Natural killer cell (primary cell): ENCODE data around the gene SPATA1. TPM values are rescaled to one million over a fixed set of nuclear protein-coding genes. Genes with fewer than 3 reads are reported as not detected.
"Not testable (repeated sequence)": the region's sequence is repeated elsewhere in the genome, so short reads cannot be mapped to it uniquely, and the experiment has no call there.

Experiments used
- ATAC-seq, 3 donors: fragments of 150-1000 bp in 2 of 3; fragments of 200-7000 bp in 1 of 3; cut with Tn5 transposase; 1 replicate in 1 of 3; 2 replicates in 2 of 3; pipeline ENCODE4 v1.10.0; 2021; ENCODE audit warnings: mild to moderate bottlenecking in 2 of 3, moderate library complexity in 2 of 3
- DNase-seq, 2 donors: peaks; one replicate each; pipeline versions ENCODE4 v3.0.0 to v3.0.0-alpha.2; 2013 to 2021; ENCODE audit warnings: mixed read lengths in 1 of 2
- H3K27ac ChIP-seq: one replicate; pipeline ENCODE4 v1.5.1; 2013; ENCODE audit warnings: mild to moderate bottlenecking, low read length
- H3K27me3 ChIP-seq: one replicate; pipeline ENCODE4 v1.6.1; 2013; ENCODE audit warnings: low read length; ENCODE audit not compliant: control insufficient read depth, insufficient read depth
- H3K36me3 ChIP-seq: one replicate; pipeline ENCODE4 v1.6.1; 2013; ENCODE audit warnings: low read length; ENCODE audit not compliant: control insufficient read depth, insufficient read depth
- H3K4me1 ChIP-seq: one replicate; pipeline ENCODE4 v1.6.1; 2013; ENCODE audit warnings: low read length; ENCODE audit not compliant: control insufficient read depth, insufficient read depth
- H3K4me3 ChIP-seq: one replicate; pipeline ENCODE4 v1.5.1; 2013; ENCODE audit warnings: low read length
- H3K9me3 ChIP-seq: one replicate; pipeline ENCODE4 v1.6.1; 2013; ENCODE audit warnings: low read length; ENCODE audit not compliant: control insufficient read depth, insufficient read depth
- H3K27ac Mint-ChIP-seq, 2 donors: one replicate each; pipeline ENCODE4 v1.8.0; 2022; ENCODE audit warnings: mild to moderate bottlenecking in 2 of 2, mixed read lengths in 2 of 2, moderate library complexity in 1 of 2
- H3K27me3 Mint-ChIP-seq, 2 donors: one replicate each; pipeline ENCODE4 v1.8.0; 2022; ENCODE audit warnings: low read depth in 2 of 2, mixed read lengths in 2 of 2
- H3K36me3 Mint-ChIP-seq: one replicate; pipeline ENCODE4 v1.8.0; 2022; ENCODE audit warnings: mixed read lengths
- H3K4me1 Mint-ChIP-seq, 2 donors: one replicate each; pipeline ENCODE4 v1.8.0; 2022; ENCODE audit warnings: mixed read lengths in 2 of 2
- H3K4me3 Mint-ChIP-seq: one replicate; pipeline ENCODE4 v1.8.0; 2022; ENCODE audit warnings: mild to moderate bottlenecking, moderate library complexity, mixed read lengths
- H3K9me3 Mint-ChIP-seq, 2 donors: one replicate each; pipeline ENCODE4 v1.8.0; 2022; ENCODE audit warnings: mixed read lengths in 2 of 2
- CTCF ChIP-seq: fragments of 200-600 bp; IDR thresholded peaks from one replicate; pipeline ENCODE4 v1.8.0; 2022; ENCODE audit warnings: antibody characterized with exemption
- WGBS: methylation state at CpG from one replicate; pipeline ENCODE4 v1.1.7; 2013; ENCODE audit warnings: missing lambda C conversion rate; ENCODE audit not compliant: insufficient coverage; 5-methylcytosine and 5-hydroxymethylcytosine counted together
- intact Hi-C: fragments of 100-400 bp; cut with micrococcal nuclease; formaldehyde crosslinking; loops from one replicate; pipeline ENCODE4 v1.14.2; 2022
- total RNA-seq, 4 donors: library from RNA; stranded (reverse); fragments of 120-200 nt in 1 of 4; gene quantifications; one replicate each; pipeline versions ENCODE4 v1.2.3 to v1.2.4, GENCODE V29; 2013 to 2022

SPATA1 gene
- total RNA-seq, 3 donors from 2014 or later (not counting 1 experiment from before 2014, with no cell fraction given) = 0.63 to 4.1 (median 2.1) TPM

DNA sequence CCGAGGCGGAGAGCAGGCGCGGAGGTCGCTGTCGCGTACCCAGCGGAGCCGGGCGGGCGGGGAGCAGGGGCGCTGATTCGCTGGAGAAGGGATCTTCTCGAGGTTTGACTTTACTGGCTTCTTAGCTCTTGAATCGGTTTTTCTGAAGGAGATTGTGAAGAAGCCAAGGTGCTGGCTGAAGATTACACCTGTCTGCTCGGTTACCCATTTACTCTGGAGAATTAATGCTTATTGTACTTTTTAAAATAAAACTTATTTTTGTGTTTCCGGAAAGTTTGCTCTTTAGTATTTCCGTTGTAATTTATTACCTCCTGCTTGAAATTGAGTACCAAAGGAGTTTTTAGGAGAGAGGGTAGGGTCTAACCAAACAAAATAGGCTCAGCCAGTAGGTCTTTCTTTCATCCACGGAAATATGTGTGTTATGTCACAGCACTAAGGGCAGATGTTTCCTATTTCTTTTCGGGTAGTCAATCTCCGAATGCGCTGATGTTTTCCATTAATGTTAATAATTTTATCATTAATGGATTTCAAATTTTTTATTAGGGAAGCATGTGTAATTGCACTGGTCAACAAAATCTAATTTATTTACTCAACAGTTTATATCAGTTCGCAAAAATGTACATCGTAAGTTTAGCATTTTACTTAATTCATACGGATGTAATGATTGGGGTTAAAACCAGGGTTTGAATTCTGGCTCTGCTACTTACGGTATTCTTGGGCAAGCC, 705 bp downstream of the SPATA1 start:
- Histone ChIP-seq H3K36me3 (no peaks in the 10 kb centered on the region), H3K27ac (peak overlapping the region; percentile 98), H3K9me3 (no peaks in the 10 kb centered on the region), H3K4me3 (peak overlapping the region; percentile 92), H3K4me1 (peaks cover 5% of the 10 kb centered on the region), H3K27me3 (no peaks in the 10 kb centered on the region)
- Mint-ChIP-seq H3K27me3 (no peaks in the 10 kb centered on the region), H3K36me3 (no peaks in the 10 kb centered on the region), H3K4me3 (peak overlapping the region; percentile 97), H3K27ac (peak overlapping the region; percentile 91 to 93), H3K9me3 (no peaks in the 10 kb centered on the region), H3K4me1 (peaks cover 27 to 42% of the 10 kb centered on the region in 2 donors)
- intact Hi-C loops = loop anchor here (1.0 to 10.0 kb wide), 6 partner anchors 28 to 362 kb away; partner anchors contain the start of genes CTBS, PRKACB, RPF1 and SSX2IP
- ATAC-seq (no peak), DNase-seq (no peak)
- 5% methylated on average over 24 of the region's 26 CpGs for WGBS
- no peak for TF ChIP-seq CTCF

DNA sequence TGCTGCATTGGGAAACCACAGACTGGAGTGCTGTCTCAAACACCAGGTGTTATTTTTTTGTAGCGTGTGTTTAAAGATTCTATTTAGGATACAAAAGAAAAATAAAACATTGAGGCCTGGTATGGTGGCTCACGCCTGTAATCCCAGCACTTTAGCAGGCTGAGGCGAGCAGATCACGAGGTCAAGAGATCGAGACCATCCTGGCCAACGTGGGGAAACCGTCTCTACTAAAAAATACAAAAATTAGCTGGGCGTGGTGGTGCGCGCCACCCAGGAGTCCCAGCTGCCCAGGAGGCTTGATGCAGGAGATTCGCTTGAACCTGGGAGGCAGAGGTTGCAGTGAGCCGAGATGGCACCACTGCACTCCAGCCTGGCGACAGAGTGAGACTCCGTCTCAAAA, 1.7 kb downstream of the SPATA1 start:
- H3K4me1 Mint-ChIP-seq = peaks cover 27 to 36% of the 10 kb centered on the region in 2 donors
- intact Hi-C loops = loop anchor here (2.0 to 10.0 kb wide), 3 partner anchors 65 to 363 kb away; partner anchors contain the start of gene PRKACB
- H3K9me3 ChIP-seq, H3K4me1 ChIP-seq, ATAC-seq, H3K36me3 Mint-ChIP-seq, H3K36me3 ChIP-seq, H3K27me3 ChIP-seq, H3K27ac ChIP-seq, H3K27ac Mint-ChIP-seq, H3K27me3 Mint-ChIP-seq, H3K9me3 Mint-ChIP-seq, H3K4me3 ChIP-seq, DNase-seq: not testable (repeated sequence)
- WGBS = 93% methylated on average over 12 of the region's 14 CpGs
- H3K4me3 Mint-ChIP-seq = peak overlapping the region; percentile 15

DNA sequence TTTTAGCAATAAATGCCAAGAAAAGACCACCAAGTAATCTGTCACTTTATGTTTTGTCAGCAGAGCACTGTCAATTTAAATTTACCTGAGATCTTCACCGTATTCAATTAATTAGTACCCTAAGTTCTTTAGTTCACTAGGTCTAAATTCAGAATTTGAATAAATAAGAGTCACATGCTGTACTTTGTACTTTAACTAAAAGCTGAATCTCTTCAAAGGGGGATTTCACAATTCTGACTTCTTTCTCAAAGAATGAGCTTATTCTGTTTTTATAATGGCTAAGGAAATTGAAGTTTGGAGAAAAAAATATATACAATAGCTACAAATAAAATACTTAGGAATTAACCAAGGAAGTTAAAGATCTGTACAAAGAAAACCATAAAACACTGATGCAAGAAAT, 2.3 kb downstream of the SPATA1 start:
- H3K4me1 ChIP-seq = peaks cover 5% of the 10 kb centered on the region
- peaks cover 21 to 30% of the 10 kb centered on the region in 2 donors for H3K4me1 Mint-ChIP-seq
- H3K9me3 ChIP-seq = no peaks in the 10 kb centered on the region
- intact Hi-C loops = loop anchor here (5.0 to 10.0 kb wide), 2 partner anchors 114 to 364 kb away; partner anchors contain the start of gene PRKACB
- no peak overlapping the region for H3K4me3 ChIP-seq
- no peak overlapping the region for H3K27ac Mint-ChIP-seq
- ATAC-seq (no peak), DNase-seq (no peak)
- H3K36me3 Mint-ChIP-seq = no peaks in the 10 kb centered on the region
- no peaks in the 10 kb centered on the region for H3K9me3 Mint-ChIP-seq
- no peak for TF ChIP-seq CTCF
- H3K27ac ChIP-seq = no peak overlapping the region
- no peaks in the 10 kb centered on the region for H3K36me3 ChIP-seq
- no peaks in the 10 kb centered on the region for H3K27me3 Mint-ChIP-seq
- no peaks in the 10 kb centered on the region for H3K27me3 ChIP-seq
- H3K4me3 Mint-ChIP-seq = peak overlapping the region; percentile 15
- WGBS = 100% methylated on average over 1 of the region's 1 CpG

DNA sequence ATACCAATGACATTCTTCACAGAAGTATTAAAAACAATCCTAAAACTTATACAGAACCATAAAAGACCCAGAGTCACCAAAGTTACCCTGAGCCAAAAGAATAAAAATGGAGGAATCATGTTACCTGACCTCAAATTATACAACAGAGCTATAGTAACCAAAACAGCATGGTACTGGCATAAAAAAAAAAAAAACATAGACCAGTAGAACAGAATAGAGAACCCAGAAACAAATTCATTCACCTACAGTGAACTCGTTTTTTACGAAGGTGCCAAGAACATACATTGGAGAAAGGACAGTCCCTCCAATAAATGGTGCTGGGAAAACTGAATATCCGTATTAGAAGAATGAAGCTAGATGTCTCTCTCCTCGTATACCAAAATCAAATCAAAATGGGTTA, 2.8 kb downstream of the SPATA1 start:
- H3K27me3 ChIP-seq = no peaks in the 10 kb centered on the region
- H3K4me3 ChIP-seq = no peak overlapping the region
- TF ChIP-seq CTCF = no peak
- Mint-ChIP-seq H3K9me3 (no peaks in the 10 kb centered on the region), H3K27ac (no peak overlapping the region), H3K4me3 (no peak overlapping the region), H3K36me3 (no peaks in the 10 kb centered on the region), H3K27me3 (no peaks in the 10 kb centered on the region), H3K4me1 (peaks cover 16 to 25% of the 10 kb centered on the region in 2 donors)
- H3K4me1 ChIP-seq = peaks cover 5% of the 10 kb centered on the region
- H3K27ac ChIP-seq = no peak overlapping the region
- no peaks in the 10 kb centered on the region for H3K36me3 ChIP-seq
- H3K9me3 ChIP-seq = no peaks in the 10 kb centered on the region
- DNase-seq = no peak
- intact Hi-C loops = loop anchor here (5.0 to 10.0 kb wide), 2 partner anchors 113 to 364 kb away; partner anchors contain the start of gene PRKACB
- ATAC-seq = no peak
- WGBS = 100% methylated on average over 1 of the region's 4 CpGs
